ENCODE results near the gene NOTCH2. TPM values are rescaled to one million over a fixed set of nuclear protein-coding genes. Genes with fewer than 3 reads are reported as not detected.
A peak's percentile ranks its signal among the peaks of the same experiment; 100 is the strongest.

Gene NOTCH2
- total RNA-seq, 1 experiment from 2014 or later, result 107 TPM

- peak; percentile 15 for DNase-seq (ENCODE audit: low read depth)
Observed at GRCh38 chr1:119874186-119874585, 195.3 kb downstream of the NOTCH2 start.

DNA sequence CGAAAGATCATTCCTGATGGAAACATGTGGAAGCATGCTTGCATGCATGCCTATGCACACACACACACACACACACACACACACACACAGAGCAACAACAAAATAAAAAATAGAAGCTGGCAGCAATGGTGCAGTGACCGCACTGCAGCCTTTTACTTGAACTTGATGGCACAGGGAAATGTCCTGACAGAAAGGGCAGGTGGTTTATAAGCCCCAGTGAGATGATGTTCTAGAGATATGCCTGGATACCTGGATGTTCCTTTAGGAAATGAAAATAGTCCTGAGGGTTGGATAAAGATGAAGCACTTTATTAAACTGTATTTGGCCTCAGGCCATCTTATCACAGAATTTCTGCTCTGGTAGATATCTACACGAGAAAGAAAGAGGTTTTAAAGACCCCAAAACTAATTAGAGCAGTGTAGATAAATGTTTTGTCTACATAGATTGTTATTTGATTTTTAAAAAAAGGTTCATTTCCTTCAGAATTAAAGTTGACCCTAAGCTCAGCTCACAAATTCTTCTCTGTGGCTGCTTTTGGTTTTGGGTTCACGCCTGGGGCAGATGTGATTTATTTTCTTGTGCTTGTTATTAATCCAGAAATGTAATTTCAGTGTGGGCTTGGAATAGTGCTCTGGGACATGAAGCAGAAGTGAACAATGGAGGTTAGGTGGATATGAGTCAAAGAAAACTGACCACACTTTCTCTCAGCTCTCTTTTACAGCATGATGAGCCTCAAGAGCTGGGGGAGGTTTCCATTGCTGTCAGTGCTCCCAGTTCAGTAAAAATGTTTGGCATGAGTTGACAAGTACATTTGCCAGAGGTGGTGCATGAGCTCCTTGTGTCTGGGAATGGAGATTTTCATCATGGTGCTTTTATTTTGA is 196.1 kb downstream of the NOTCH2 start:
- DNase-seq (ENCODE audit: low read depth), result peak; percentile 94

DNA sequence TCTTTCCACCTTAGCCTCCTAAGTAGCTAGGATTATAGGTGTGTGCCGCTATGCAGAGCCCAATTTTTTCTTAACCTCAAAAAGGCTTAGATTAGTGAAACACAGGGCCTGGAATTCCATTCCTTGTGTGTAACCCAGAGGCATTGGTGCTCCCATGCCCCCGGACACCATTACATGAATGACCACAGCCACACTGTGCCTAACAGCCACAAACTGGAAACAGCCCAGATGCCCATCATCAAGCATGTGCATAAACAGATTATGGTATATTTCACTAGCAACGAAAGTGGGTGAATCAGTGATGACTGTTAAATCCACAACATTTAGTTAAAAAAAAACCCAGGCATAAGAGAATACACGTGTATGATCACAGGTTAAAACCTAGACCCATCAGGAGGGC is 197.6 kb downstream of the NOTCH2 start:
- DNase-seq (ENCODE audit: low read depth), result peak; percentile 65

- DNase-seq (ENCODE audit: low read depth), result peak; percentile 76
Observed at GRCh38 chr1:119870917-119871596, 198.4 kb downstream of the NOTCH2 start.

DNA sequence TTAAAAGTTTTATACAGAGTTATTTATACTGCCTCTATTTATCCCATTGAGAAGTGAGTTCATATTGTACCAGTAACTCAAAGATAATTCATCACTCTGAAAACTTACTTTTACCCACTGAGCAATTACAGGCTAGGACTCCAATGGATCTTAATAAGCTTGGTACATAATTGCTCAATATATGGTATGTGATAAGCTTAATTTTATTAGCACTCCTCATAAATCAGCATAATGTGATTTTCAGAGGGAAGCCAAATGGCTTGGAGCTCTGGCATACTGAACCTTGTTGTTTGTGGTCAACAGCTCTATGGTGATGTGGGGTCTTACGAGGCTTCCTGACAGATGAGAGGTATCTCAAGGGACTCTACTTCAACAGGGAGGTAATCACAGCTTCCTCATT is 199.5 kb downstream of the NOTCH2 start:
- no peak for DNase-seq (ENCODE audit: low read depth)

DNA sequence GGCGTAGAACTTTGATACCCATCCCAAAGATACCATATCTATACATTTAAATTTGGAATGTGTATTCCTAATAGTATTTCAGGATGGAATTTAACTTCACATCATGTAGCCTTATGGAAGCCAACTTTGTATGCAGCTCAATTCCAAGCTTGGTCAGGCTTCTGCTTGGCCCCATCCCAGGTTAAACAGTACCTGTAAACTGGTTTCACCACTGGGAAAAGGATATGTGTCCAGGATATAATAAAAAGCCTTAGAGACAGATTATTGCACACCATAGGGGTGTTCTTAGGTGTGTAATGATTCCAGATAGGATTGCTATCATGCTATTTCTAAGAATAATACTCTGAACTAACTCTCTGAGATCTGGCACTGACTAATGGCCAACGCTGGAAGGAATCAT is 201.3 kb downstream of the NOTCH2 start:
- DNase-seq (ENCODE audit: low read depth), result no peak

GRCh38 chr1:119866451-119866850 is 203.0 kb downstream of the NOTCH2 start:
- no peak for DNase-seq (ENCODE audit: low read depth)

GRCh38 chr1:119865627-119866026 is 203.8 kb downstream of the NOTCH2 start:
- DNase-seq (ENCODE audit: low read depth), result no peak

GRCh38 chr1:119862276-119862675 is 207.2 kb downstream of the NOTCH2 start:
- no peak for DNase-seq (ENCODE audit: low read depth)

Other genes starting within 250 kb of the NOTCH2 start
- gene ADAM30, start 173.1 kb downstream of the NOTCH2 start, total RNA-seq (2014; rRNA removed; shearing (Covaris generic)), result not detected in 2 replicates
- 53.3 and 67.0 TPM in 2 replicates for gene SEC22B, start 106.9 kb upstream of the NOTCH2 start, total RNA-seq (2014; rRNA removed; shearing (Covaris generic))